Endothelial cell (in vitro differentiated cells): Measurements from ENCODE around the gene MRPL36. TPM values are rescaled to one million over a fixed set of nuclear protein-coding genes. Genes with fewer than 3 reads are reported as not detected.

Source experiments
- DNase-seq: peaks from one replicate; pipeline ENCODE4 v3.0.0; 2021; ENCODE audit warnings: low spot score
- H3K27ac Mint-ChIP-seq: one replicate; pipeline ENCODE4 v1.8.0; 2021; ENCODE audit warnings: mixed read lengths, inconsistent platforms; ENCODE audit not compliant: unreplicated experiment
- H3K27me3 Mint-ChIP-seq: one replicate; pipeline ENCODE4 v1.8.0; 2021; ENCODE audit warnings: mild to moderate bottlenecking, moderate library complexity, mixed read lengths, inconsistent platforms; ENCODE audit not compliant: unreplicated experiment
- H3K36me3 Mint-ChIP-seq: one replicate; pipeline ENCODE4 v1.8.0; 2021; ENCODE audit warnings: mild to moderate bottlenecking, low read depth, mixed read lengths, inconsistent platforms; ENCODE audit not compliant: unreplicated experiment
- H3K4me1 Mint-ChIP-seq: one replicate; pipeline ENCODE4 v1.8.0; 2021; ENCODE audit warnings: mild to moderate bottlenecking, mixed read lengths, inconsistent platforms; ENCODE audit not compliant: unreplicated experiment
- H3K4me3 Mint-ChIP-seq: one replicate; pipeline ENCODE4 v1.8.0; 2021; ENCODE audit warnings: mild to moderate bottlenecking, mixed read lengths, inconsistent platforms; ENCODE audit not compliant: unreplicated experiment
- H3K9me3 Mint-ChIP-seq: one replicate; pipeline ENCODE4 v1.8.0; 2021; ENCODE audit warnings: mixed read lengths, inconsistent platforms; ENCODE audit not compliant: unreplicated experiment
- long read RNA-seq: library from polyadenylated mRNA; unstranded; transcript quantifications from one replicate; pipeline ENCODE4 v2.0.0, GENCODE V29; 2020; ENCODE audit not compliant: unreplicated experiment
- total RNA-seq: library from RNA; stranded (reverse); fragmentation: NEBNext Ultra II Directional; extraction: Animal tissue kit (Norgen Biotek cat#: 25700); gene quantifications from one replicate; pipeline ENCODE4 v1.2.1, GENCODE V29; 2021; ENCODE audit not compliant: unreplicated experiment
- TF ChIP-seq, protein P1 (sequence below): fragments of 200-600 bp; sonication (generic); IDR thresholded peaks from one replicate; pipeline ENCODE4 v1.5.0; 2021; ENCODE audit warnings: antibody characterized with exemption; ENCODE audit not compliant: unreplicated experiment

MRPL36 gene
- 32.5 TPM for total RNA-seq
- long read RNA-seq, transcript MRPL36-202 (2 exons, 610 nt), result major isoform, 10 of 20 reads
- long read RNA-seq, transcript MRPL36-204 (2 exons, 686 nt), result major isoform, 10 of 20 reads
- long read RNA-seq, partial matches to known transcripts, result 0 of 20 reads
- long read RNA-seq, other reads (novel, unspliced or antisense), result 0 of 20 reads

GRCh38 chr5:1799602-1800471 is at the start of gene MRPL36:
Gene MRPL36 (minus strand): TSS chr5:1799837. CDS start chr5:1798935, 902 bp downstream.
- Mint-ChIP-seq H3K27me3 (peaks cover 6% of the 10 kb centered on the region), H3K9me3 (no peaks in the 10 kb centered on the region), H3K4me1 (peaks cover 11% of the 10 kb centered on the region), H3K36me3 (peaks cover 13% of the 10 kb centered on the region), H3K4me3 (peak within 1 kb of the TSS; percentile 93), H3K27ac (peak within 1 kb of the TSS; percentile 67)
- DNase-seq, result peak; percentile 87
- TF ChIP-seq, protein P1, sequence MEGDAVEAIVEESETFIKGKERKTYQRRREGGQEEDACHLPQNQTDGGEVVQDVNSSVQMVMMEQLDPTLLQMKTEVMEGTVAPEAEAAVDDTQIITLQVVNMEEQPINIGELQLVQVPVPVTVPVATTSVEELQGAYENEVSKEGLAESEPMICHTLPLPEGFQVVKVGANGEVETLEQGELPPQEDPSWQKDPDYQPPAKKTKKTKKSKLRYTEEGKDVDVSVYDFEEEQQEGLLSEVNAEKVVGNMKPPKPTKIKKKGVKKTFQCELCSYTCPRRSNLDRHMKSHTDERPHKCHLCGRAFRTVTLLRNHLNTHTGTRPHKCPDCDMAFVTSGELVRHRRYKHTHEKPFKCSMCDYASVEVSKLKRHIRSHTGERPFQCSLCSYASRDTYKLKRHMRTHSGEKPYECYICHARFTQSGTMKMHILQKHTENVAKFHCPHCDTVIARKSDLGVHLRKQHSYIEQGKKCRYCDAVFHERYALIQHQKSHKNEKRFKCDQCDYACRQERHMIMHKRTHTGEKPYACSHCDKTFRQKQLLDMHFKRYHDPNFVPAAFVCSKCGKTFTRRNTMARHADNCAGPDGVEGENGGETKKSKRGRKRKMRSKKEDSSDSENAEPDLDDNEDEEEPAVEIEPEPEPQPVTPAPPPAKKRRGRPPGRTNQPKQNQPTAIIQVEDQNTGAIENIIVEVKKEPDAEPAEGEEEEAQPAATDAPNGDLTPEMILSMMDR, result no peak

- no peaks in the 10 kb centered on the region for H3K9me3 Mint-ChIP-seq
- H3K27ac Mint-ChIP-seq, result no peak overlapping the region
- H3K27me3 Mint-ChIP-seq, result peaks cover 16% of the 10 kb centered on the region
- DNase-seq, result no peak
- H3K4me3 Mint-ChIP-seq, result no peak overlapping the region
- H3K4me1 Mint-ChIP-seq, result no peaks in the 10 kb centered on the region
- TF ChIP-seq, protein P1, result no peak
- H3K36me3 Mint-ChIP-seq, result peaks cover 4% of the 10 kb centered on the region
These were observed 48.0 kb upstream of the MRPL36 start for GRCh38 chr5:1847611-1848010.

DNA sequence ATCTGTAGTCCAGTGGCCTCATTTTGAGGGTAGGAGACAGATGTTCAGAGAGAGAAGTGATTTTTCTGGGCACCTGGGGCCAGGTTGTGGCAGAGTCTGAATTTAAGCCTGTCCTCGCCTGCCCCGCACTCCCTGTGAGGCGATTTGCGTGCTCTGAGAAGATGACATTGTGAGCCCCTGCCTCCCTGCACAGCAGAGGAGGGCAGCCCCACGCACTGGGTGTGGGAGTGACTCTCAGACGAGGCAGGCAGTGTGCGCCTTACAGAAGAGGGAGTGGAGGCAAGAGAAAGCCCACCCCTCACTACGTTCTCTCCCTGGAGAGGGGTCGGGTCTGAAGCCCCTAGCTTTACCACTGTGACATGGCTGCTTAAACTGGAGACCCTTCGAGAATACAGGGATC is 47.4 kb upstream of the MRPL36 start:
- Mint-ChIP-seq H3K4me1 (no peaks in the 10 kb centered on the region), H3K27me3 (peaks cover 16% of the 10 kb centered on the region), H3K4me3 (no peak overlapping the region), H3K36me3 (peaks cover 4% of the 10 kb centered on the region), H3K9me3 (no peaks in the 10 kb centered on the region), H3K27ac (no peak overlapping the region)
- no peak for DNase-seq
- TF ChIP-seq, protein P1, result no peak

DNA sequence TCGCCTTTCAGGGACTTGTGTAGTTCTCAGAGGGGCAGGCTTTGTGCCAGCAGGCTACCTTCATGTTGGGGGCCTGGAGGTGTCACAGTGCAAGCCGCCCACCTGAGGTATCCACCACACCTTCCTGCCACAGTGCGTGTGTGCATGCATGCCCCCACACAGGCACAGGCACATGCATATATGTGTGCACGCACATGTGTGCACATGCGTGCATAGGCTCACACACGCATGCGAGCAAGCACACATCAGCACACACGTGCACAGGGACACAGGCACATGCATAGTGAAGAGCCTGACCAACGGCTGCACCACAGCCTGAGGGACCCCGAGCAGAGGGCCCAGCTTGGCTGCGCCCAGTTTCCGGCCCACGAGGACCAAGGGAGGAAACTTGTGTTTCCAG is 46.9 kb upstream of the MRPL36 start:
- Mint-ChIP-seq H3K9me3 (no peaks in the 10 kb centered on the region), H3K4me3 (no peak overlapping the region), H3K4me1 (no peaks in the 10 kb centered on the region), H3K27me3 (peaks cover 16% of the 10 kb centered on the region), H3K36me3 (peaks cover 4% of the 10 kb centered on the region), H3K27ac (no peak overlapping the region)
- TF ChIP-seq, protein P1, result no peak
- DNase-seq, result no peak

DNA sequence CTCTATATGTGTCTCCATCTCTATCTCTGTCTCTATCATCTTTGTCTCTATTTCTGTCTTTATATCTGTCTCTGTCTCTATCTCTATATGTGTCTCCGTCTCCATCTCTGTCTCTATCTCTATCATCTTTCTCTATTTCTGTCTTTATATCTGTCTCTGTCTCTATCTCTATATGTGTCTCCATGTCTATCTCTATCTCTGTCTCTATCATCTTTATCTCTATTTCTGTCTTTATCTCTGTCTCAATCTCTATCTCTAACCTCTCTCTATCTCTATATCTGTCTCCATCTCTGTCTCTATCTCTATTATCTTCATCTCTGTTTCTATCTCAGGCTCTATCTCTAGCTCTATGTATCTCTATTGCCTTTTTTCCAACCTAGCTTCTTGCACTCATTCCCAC is 46.1 kb upstream of the MRPL36 start:
- Mint-ChIP-seq H3K4me3 (no peak overlapping the region), H3K4me1 (no peaks in the 10 kb centered on the region), H3K9me3 (no peaks in the 10 kb centered on the region), H3K36me3 (peaks cover 4% of the 10 kb centered on the region), H3K27me3 (peaks cover 13% of the 10 kb centered on the region), H3K27ac (no peak overlapping the region)
- TF ChIP-seq, protein P1, result no peak
- no peak for DNase-seq
